Vagina (tissue), 2 donors: ENCODE data around the gene NFYC.

Experiments used
- CTCF ChIP-seq, 3 experiments: fragments of 450-650 bp in 2 of 3; fragments of 200-600 bp in 1 of 3; sonication (generic) in 1 of 3; IDR thresholded peaks; one replicate each; pipeline ENCODE4 v1.5.1; 2017 to 2019; ENCODE audit warnings: antibody characterized with exemption in 3 of 3, mild to moderate bottlenecking in 2 of 3, moderate library complexity in 2 of 3
- POLR2A ChIP-seq, 2 donors: fragments of 450-650 bp; IDR thresholded peaks; one replicate each; pipeline ENCODE4 v1.6.1; 2017; ENCODE audit warnings: antibody characterized with exemption in 2 of 2, mild to moderate bottlenecking in 2 of 2, moderate library complexity in 2 of 2
- POLR2AphosphoS5 ChIP-seq, 2 donors: sonication (generic); formaldehyde crosslinking; IDR thresholded peaks; one replicate each; pipeline ENCODE4 v1.9.0; 2017; ENCODE audit warnings: antibody characterized with exemption in 2 of 2, mild to moderate bottlenecking in 2 of 2, low read depth in 1 of 2; ENCODE audit not compliant: insufficient read depth in 1 of 2

- TF ChIP-seq CTCF (IDR thresholded peaks at IDR 0.05) (no peak), POLR2AphosphoS5 (IDR thresholded peaks at IDR 0.05; ENCODE audit: insufficient read depth in 1 of 2, low read depth in 1 of 2) (no peak), POLR2A (IDR thresholded peaks at IDR 0.05) (no peak)
Measured at GRCh38 chr1:40803902-40804301, 112.4 kb downstream of the NFYC start.
